SKM-1 (cell line): ENCODE results near the gene CSF2RB.

ENCODE experiments used
- DNase-seq: peaks from one replicate; lab custom pipeline; 2025; ENCODE audit not compliant: unreplicated experiment; lab: John Stamatoyannopoulos, UW

CSF2RB gene

DNA sequence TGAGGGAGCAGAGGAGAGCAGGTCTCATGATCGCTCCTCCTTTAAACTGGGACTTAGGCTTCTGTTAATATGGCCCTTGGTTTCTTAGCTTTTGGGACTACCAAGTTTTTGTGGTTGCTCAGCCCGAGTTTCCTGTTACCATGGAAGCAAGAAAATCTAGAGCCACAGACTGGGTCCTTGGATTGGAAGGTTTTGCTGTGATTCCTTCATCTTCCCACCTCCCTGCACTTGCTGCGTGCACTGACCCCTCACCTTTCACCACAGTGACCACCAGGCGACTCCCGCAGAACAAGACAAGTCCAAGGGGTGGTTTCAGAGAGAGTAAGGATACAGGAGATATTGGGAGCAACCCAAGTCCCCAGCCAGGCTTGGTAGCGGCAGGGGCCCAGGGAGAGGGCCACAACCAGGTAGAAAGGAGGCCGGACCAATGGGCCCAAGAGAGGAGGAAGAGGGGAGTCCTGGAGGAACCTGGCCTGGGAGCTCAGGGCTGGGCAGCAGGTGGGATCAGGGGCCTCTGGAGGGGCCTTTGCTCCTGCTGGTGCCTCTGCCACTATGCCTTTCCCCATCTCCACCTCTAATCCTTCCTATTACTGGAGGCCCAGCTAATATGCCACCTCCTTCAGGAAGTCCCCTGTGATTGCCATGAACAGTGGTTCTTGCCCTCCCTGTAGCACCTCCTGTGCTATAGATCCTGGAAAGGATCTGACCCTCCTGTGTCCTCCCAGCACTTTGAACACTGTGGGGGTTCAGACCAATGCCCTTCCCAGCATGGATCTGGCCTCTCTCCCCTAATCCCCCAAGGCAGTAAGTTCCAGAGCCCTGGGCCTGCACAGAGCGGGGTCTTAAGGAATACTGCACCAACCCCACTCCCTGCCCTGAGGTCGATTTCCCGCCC is 21.2 kb downstream of the CSF2RB start:
- no peak for DNase-seq

DNA sequence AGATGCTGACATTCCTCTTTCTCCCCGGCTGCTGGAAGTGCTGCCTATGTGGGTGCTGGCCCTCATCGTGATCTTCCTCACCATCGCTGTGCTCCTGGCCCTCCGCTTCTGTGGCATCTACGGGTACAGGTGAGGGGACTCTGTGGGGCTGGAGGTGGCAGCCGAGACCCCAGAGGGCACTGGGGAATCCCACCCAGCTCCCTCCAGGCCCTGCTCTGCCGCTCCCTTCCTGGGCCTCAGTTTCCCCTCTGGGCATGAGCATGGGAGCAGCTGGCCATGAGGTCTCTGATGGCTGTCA is 21.8 kb downstream of the CSF2RB start:
- no peak for DNase-seq

GRCh38 chr22:36935694-36936093 is 22.3 kb downstream of the CSF2RB start:
- no peak for DNase-seq

- DNase-seq = peak; percentile 66
Observed at GRCh38 chr22:36936362-36937116, 23.1 kb downstream of the CSF2RB start.

GRCh38 chr22:36937319-36938027 is 24.0 kb downstream of the CSF2RB start:
- no peak for DNase-seq

DNA sequence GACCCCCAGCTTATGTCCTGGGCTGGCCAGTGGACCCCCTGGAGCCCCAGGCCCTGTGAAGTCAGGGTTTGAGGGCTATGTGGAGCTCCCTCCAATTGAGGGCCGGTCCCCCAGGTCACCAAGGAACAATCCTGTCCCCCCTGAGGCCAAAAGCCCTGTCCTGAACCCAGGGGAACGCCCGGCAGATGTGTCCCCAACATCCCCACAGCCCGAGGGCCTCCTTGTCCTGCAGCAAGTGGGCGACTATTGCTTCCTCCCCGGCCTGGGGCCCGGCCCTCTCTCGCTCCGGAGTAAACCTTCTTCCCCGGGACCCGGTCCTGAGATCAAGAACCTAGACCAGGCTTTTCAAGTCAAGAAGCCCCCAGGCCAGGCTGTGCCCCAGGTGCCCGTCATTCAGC is 24.6 kb downstream of the CSF2RB start:
- DNase-seq = no peak

DNA sequence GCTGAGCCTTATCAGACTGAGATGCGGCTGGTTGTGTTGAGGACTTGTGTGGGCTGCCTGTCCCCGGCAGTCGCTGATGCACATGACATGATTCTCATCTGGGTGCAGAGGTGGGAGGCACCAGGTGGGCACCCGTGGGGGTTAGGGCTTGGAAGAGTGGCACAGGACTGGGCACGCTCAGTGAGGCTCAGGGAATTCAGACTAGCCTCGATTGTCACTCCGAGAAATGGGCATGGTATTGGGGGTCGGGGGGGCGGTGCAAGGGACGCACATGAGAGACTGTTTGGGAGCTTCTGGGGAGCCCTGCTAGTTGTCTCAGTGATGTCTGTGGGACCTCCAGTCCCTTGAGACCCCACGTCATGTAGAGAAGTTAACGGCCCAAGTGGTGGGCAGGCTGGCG is 25.5 kb downstream of the CSF2RB start:
- no peak for DNase-seq

- no peak for DNase-seq
Observed at GRCh38 chr22:36940676-36941075, 27.2 kb downstream of the CSF2RB start.

GRCh38 chr22:36942556-36942955 is 29.1 kb downstream of the CSF2RB start:
- DNase-seq = no peak

DNA sequence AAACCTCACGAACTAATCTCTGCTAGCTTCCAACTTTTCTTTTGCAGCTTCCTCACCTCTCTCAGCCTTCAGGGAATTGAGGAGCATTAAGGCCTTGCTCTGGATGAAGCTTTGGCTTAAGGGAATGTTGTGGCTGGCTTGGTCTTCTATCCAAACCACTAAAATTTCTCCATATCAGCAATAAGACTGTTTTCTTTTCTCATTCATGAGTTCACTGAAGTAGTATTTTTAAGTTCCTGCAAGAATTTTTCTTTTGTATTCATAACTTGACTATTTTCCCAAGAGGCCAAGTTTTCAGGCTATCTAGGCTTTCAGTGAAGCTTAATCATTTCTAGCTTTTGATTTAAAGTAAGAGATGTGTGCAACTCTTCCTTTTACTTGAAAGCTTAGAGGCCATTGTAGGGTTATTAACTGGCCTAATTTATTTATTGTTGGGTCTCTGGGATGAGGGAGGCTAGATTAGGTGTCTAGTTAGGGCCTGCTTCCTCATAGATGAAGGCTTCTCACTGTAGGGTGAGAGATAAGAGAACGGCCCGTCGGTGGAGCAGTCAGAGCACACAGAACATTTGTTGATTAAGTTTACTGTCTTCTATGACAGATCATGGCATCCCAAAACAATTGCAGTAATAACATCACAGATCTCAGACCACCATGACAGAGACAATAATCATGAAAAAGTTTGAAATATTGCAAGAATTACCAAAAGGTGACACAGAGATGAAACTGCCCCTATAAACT is 33.2 kb downstream of the CSF2RB start:
- no peak for DNase-seq

GRCh38 chr22:36948273-36949225 is 35.1 kb downstream of the CSF2RB start:
- no peak for DNase-seq

DNA sequence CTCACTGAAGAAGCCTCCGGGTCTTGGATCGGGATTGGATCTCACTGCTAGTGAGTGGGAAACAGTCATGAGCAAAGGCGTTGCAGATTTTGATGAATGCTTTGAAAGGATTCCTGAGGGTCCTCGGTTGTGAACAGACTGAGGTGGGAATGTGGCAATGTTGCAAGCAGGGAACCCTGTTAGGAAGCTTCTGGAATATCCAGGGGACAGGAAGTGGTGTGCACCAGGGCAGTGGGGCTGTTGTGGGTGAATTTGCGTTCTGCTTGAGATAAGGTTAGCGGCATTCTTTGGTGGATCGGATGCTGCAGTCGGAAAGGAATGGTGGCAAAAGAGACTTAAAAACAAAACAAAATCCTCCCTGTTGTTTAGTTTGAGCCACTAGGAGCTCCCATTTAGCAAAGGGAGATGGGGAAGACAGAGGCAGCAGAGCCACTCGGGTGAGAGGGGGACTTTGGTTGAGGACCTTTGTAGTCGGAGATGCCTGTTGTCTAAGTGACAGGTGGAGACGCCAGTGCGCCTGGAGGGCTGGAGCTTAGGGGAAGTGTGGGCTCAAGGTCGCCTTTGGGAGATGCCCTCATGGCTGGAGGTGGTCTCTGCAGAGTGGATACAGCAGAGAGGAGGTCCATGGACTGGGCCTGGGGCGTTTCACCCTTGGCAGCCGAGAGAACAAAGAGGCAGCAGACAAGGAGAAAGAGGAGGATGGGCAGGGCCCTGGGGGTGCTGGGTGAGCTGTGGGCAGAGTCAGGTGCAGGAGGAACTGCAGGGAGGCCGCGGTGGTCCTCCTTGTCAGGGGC is 37.6 kb downstream of the CSF2RB start:
- no peak for DNase-seq

GRCh38 chr22:36951746-36952145 is 38.3 kb downstream of the CSF2RB start:
- no peak for DNase-seq

DNA sequence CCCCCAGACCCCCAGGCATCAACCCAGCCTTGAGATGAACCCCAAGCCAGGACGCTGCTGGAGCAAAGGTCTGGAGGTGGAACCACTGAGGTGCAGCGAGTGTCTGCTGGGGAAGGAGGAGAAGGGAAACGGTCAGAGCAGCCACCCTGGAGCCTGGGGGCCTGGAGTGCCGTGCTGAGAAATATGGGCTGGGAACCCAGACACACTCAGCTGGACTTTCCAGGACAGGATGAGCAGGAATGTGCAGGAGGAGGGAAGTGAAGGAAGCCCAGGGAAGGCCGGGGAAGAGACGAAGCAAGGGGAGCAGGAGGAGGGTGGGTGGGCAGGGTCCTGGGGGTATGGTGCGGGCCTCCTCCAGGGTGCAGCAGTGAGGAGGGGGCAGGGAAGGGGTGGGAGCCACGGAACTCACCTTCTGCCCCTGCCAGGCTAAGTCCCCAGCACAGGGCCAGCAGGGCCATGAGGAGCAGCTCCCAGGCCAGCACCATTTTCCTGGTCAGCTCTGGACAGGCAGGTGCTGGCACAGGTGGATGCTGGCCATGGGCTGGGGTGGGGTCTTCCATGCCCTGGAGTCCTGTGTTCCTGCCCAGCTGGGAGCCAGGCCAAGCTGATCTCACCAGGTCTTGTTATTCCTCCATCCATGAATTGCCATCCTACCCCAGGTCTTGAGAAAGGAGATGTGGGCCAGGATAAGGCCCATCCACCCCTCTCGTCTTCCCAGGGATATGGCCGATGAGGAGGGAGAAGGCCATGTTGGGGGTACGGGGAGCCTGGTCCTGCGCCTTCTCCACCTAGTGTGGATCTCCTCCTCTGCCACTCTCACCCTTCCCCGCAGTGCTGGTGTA is 40.0 kb downstream of the CSF2RB start:
- no peak for DNase-seq

DNA sequence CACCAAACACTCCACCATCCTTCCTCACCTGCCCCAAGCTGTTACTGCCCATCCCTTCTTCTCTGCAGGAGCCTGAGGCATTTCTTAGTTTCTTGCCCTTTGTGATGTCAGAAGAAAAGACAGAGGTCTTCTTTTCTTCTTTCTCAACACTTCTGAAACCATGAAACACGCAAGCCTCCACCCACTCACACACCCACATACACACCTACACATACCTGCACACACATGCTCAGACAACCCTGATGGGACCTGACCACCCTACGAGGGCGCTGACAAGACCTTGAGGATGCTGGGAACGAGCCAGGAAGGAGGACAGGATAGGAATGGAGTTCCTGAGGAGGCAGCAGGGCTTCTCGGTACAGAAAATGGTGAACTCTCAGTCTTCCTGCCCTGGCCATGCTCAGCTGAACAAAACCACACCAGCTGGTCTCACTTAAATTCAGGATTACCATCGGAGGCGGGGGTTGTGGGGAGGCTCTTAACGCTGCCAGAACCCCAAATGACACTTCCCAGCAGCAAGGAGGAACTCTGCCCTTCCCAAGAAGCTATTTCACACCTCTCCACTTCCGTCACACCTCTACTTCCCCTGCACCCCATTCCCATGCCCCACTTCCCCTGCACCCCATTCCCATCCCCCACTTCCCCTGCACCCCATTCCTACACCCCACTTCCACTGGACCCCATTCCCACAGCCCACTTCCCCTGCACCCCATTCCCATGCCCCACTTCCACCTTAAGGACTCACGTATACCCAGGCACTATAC is 41.0 kb downstream of the CSF2RB start:
- DNase-seq = no peak

- no peak for DNase-seq
Observed at GRCh38 chr22:36955691-36956090, 42.3 kb downstream of the CSF2RB start.

GRCh38 chr22:36958366-36958765 is 44.9 kb downstream of the CSF2RB start:
- DNase-seq = no peak

DNA sequence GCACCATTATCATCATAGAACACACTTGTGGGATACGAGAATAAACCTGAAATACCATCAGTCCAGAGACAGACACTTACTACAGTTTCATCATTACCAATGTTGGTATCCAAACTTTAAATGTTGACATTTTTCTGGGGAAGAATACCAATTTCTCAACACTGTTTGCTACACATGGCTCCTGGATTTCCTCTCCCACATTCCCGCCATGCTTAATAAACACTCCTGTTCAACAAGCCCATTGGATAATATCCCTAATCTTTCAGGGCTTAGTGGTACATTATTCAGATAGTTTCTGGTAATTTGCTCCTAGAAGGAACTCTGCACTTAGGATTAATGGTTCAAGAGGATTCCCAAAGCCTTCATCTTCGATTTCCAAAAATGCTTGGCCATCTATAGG is 48.2 kb downstream of the CSF2RB start:
- no peak for DNase-seq
